OCI-LY1 (cell line): Measurements from ENCODE around the gene RTL1.

Experiments
- H2AFZ ChIP-seq: fragments of 200-600 bp; sonication (generic), shearing (Covaris generic); 2 replicates; pipeline ENCODE4 v1.6.0; 2014; ENCODE audit warnings: antibody characterized with exemption, mild to moderate bottlenecking, low read length
- H3F3A ChIP-seq: fragments of 200-600 bp; sonication (generic), shearing (Covaris generic); 2 replicates; pipeline ENCODE4 v1.6.0; 2014; ENCODE audit warnings: mild to moderate bottlenecking, antibody characterized with exemption, low read length, moderate library complexity; ENCODE audit not compliant: insufficient read depth
- H3K27ac ChIP-seq: fragments of 200-600 bp; sonication (generic); 2 replicates; pipeline ENCODE4 v1.5.1; 2014; ENCODE audit warnings: low read length, mixed run types, mild to moderate bottlenecking, low read depth; ENCODE audit not compliant: poor library complexity, severe bottlenecking
- H3K27me3 ChIP-seq: fragments of 200-600 bp; sonication (generic); 2 replicates; pipeline ENCODE4 v1.6.0; 2014; ENCODE audit warnings: antibody characterized with exemption, mild to moderate bottlenecking, low read length, moderate library complexity; ENCODE audit not compliant: insufficient read depth
- H3K36me3 ChIP-seq: fragments of 200-600 bp; sonication (generic); 2 replicates; pipeline ENCODE4 v1.6.1; 2014; ENCODE audit warnings: mild to moderate bottlenecking, antibody characterized with exemption, low read length, moderate library complexity, mixed read lengths; ENCODE audit not compliant: insufficient read depth
- H3K4me1 ChIP-seq: fragments of 200-600 bp; sonication (generic); 2 replicates; pipeline ENCODE4 v1.5.1; 2014; ENCODE audit warnings: mild to moderate bottlenecking, low read length, moderate library complexity; ENCODE audit not compliant: insufficient read depth, severe bottlenecking
- H3K4me2 ChIP-seq: fragments of 200-600 bp; sonication (generic), shearing (Covaris generic); 2 replicates; pipeline ENCODE4 v1.6.1; 2014; ENCODE audit warnings: low read length
- H3K4me3 ChIP-seq: fragments of 200-600 bp; sonication (generic); 2 replicates; pipeline ENCODE4 v1.5.1; 2014; ENCODE audit warnings: low read length, low read depth, mild to moderate bottlenecking, mixed read lengths; ENCODE audit not compliant: poor library complexity, severe bottlenecking
- H3K79me2 ChIP-seq: fragments of 200-600 bp; shearing (Covaris generic); 2 replicates; pipeline ENCODE4 v1.6.1; 2016; ENCODE audit warnings: mixed run types, low read length, mixed read lengths; ENCODE audit not compliant: insufficient read depth
- H3K9ac ChIP-seq: fragments of 200-600 bp; sonication (generic), shearing (Covaris generic); 2 replicates; pipeline ENCODE4 v1.6.1; 2014; ENCODE audit warnings: mild to moderate bottlenecking, low read length, mixed read lengths
- H3K9me2 ChIP-seq: fragments of 200-600 bp; sonication (generic), shearing (Covaris generic); 2 replicates; pipeline ENCODE4 v1.6.1; 2014; ENCODE audit warnings: low read depth, mild to moderate bottlenecking, low read length, mixed read lengths
- H3K9me3 ChIP-seq: fragments of 200-600 bp; shearing (Covaris generic); 2 replicates; pipeline ENCODE4 v1.6.1; 2014; ENCODE audit warnings: low read length, mixed read lengths
- H4K20me1 ChIP-seq: fragments of 200-600 bp; sonication (generic), shearing (Covaris generic); 2 replicates; pipeline ENCODE4 v1.6.0; 2016; ENCODE audit warnings: mild to moderate bottlenecking, low read length; ENCODE audit not compliant: insufficient read depth
- CTCF ChIP-seq: fragments of 200-600 bp; sonication (generic), shearing (Covaris generic); IDR thresholded peaks from 2 replicates; pipeline ENCODE4 v1.5.1; 2017; ENCODE audit warnings: mild to moderate bottlenecking, antibody characterized with exemption, low read length, moderate library complexity, mixed read lengths
- EZH2 ChIP-seq: fragments of 200-600 bp; sonication (generic), shearing (Covaris generic); IDR thresholded peaks from 2 replicates; pipeline ENCODE4 v1.8.0; 2017; ENCODE audit warnings: borderline replicate concordance, mixed run types, mild to moderate bottlenecking, antibody characterized with exemption, low read length, moderate library complexity, mixed read lengths

The RTL1 gene

DNA sequence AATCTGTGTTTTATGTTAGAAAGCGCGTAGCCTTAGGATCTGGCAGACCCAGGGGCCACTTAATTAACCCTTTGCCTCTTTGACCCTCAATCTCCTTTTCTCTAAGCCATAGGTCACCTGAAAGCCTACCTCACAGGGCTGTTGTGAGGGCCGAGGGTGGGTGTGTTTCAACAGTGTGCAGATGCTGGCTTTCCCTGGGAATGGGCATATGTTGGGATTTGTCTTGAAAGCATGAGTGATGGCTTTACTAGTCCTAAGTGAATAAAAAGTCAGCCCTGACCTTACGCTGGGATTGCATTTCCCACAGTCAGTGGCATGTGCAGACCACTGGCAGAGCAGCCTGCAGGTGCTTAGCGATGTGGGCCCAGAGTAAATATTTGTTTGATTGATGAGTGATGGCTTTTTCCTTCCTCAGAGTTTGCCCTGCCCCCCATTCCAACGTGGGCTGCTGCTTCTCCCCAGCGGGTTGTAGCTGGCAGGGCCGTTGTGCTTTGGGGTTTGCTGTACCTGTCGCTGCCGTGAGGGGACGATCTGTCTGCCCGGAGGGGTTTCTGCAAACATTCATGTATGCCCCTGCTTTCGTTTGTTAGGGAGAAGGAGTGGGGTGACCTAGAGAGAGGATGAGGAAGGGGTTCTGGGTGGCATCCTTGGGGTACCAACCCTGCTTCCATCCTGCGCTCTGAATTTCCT, 46.1 kb downstream of the RTL1 start:
- Histone ChIP-seq H2AFZ (no peak overlapping the region), H3K9ac (no peak overlapping the region), H3K9me2 (no peaks in the 10 kb centered on the region), H3K36me3 (no peaks in the 10 kb centered on the region), H3K27me3 (peaks cover 3% of the 10 kb centered on the region; the same call in 1 of the 2 replicates), H3K79me2 (no peaks in the 10 kb centered on the region), H3K4me2 (no peak overlapping the region), H3K27ac (no peak overlapping the region), H3K4me1 (no peaks in the 10 kb centered on the region), H3F3A (no peaks in the 10 kb centered on the region), H4K20me1 (no peaks in the 10 kb centered on the region), H3K9me3 (no peaks in the 10 kb centered on the region), H3K4me3 (no peak overlapping the region)
- TF ChIP-seq CTCF (no peak), EZH2 (no peak)

DNA sequence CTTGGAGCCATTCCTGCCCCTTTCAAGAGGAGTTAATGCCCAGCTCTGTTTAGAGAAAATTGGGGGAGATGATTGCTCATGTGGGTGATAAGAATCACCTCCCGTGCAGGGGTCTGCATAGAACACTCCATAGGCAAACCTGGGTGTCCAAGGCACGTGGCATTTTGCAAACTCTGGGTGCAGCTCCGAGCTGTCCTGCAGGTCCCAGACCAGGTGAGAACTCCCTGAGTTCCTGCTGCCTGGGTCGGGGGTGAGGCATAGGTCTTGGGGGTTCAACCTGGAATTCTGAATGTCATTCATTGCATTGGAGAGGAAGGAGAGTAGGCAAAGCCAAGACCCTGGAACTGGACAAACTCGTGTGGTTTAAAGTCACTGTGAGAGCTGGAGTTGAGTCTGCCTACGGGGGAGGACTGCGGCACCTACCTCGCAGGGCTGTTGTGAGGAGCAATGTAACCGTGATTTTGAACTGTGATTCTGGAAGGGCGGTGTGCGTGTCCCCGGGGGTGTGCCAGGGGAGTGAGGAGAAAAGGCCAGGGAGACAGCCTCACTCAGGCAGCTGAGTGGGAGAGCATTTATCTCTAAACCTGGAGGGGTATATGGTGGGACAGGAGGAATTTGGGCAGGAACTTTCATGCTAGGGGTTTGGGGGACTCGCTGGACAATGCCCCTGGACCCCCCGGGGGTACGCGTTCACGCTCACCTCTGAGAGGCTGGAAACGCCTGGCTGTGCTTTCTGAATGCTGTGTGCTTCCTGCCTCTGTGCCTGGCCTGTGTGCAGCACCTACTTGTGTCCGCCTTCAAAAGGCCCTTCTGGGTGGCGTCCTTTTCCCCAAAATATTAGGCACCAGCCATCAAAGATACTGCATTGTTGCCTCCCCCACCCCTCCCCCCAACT, 47.2 kb downstream of the RTL1 start:
- no peaks in the 10 kb centered on the region for H3K9me3 ChIP-seq
- no peak overlapping the region for H3K27ac ChIP-seq
- no peaks in the 10 kb centered on the region for H4K20me1 ChIP-seq
- H3K9me2 ChIP-seq, result no peaks in the 10 kb centered on the region
- no peak overlapping the region for H3K9ac ChIP-seq
- H3K4me2 ChIP-seq, result no peak overlapping the region
- no peaks in the 10 kb centered on the region for H3K79me2 ChIP-seq
- H3K27me3 ChIP-seq, result peaks cover 3% of the 10 kb centered on the region; the same call in 1 of the 2 replicates
- H3K36me3 ChIP-seq, result no peaks in the 10 kb centered on the region
- H3K4me3 ChIP-seq, result no peak overlapping the region
- no peaks in the 10 kb centered on the region for H3F3A ChIP-seq
- TF ChIP-seq EZH2, result no peak
- no peak for TF ChIP-seq CTCF
- H2AFZ ChIP-seq, result no peak overlapping the region
- H3K4me1 ChIP-seq, result no peaks in the 10 kb centered on the region

DNA sequence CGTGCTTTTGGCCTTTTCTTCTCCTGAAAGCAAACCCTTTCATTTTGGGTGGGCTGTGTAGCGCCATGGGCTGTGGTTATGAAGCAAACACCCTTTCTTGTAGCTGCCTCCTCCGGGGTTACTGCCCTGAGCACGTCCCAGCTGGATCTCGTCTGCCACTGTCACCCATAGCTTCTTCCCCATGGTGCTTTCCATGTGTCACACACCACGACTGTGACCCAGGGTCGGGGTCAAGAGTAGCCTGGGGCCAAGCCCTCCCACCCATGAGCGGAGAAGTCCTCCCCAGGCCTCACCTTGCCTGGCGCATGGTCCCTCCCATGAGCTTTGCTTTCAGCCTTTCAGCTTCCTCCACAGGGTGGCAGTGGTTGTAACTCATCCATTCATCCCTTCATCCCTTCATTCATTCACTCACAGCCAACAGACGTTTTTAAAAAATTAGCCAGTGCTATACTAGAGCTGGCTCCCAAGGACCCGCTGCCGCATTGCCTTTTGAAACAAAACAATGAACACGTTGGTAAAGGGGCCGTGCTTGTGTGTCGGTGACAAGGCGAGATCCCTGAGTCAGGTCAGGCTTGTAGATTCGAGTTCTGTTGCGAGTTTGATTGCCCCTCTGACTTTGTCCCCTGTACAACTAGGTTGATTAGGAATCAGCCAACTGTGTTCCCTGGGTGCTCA, 48.1 kb downstream of the RTL1 start:
- no peaks in the 10 kb centered on the region for H3K9me2 ChIP-seq
- TF ChIP-seq EZH2 (no peak), CTCF (no peak)
- no peaks in the 10 kb centered on the region for H3K4me1 ChIP-seq
- H4K20me1 ChIP-seq, result no peaks in the 10 kb centered on the region
- no peak overlapping the region for H3K27ac ChIP-seq
- peaks cover 3% of the 10 kb centered on the region; the same call in 1 of the 2 replicates for H3K27me3 ChIP-seq
- H3K9me3 ChIP-seq, result no peaks in the 10 kb centered on the region
- no peak overlapping the region for H2AFZ ChIP-seq
- no peak overlapping the region for H3K4me2 ChIP-seq
- H3K36me3 ChIP-seq, result no peaks in the 10 kb centered on the region
- H3F3A ChIP-seq, result no peaks in the 10 kb centered on the region
- H3K4me3 ChIP-seq, result no peak overlapping the region
- no peak overlapping the region for H3K9ac ChIP-seq
- H3K79me2 ChIP-seq, result no peaks in the 10 kb centered on the region
